Kidney epithelial cell (primary cell): Measurements from ENCODE around the gene C10orf105. TPM values are rescaled to one million over a fixed set of nuclear protein-coding genes. Genes with fewer than 3 reads are reported as not detected.
A peak's percentile ranks its signal among the peaks of the same experiment; 100 is the strongest.

Experiments
- DNase-seq: peaks from one replicate; pipeline ENCODE4 v3.0.0-alpha.2; 2010; ENCODE audit warnings: low read depth
- H3K27me3 ChIP-seq: 2 replicates; pipeline ENCODE4 v1.6.0; 2011; ENCODE audit warnings: low read length; ENCODE audit not compliant: control insufficient read depth, insufficient read depth
- H3K36me3 ChIP-seq: 2 replicates; pipeline ENCODE4 v1.5.1; 2011; ENCODE audit warnings: low read length; ENCODE audit not compliant: control insufficient read depth, insufficient read depth
- H3K4me3 ChIP-seq: 2 replicates; pipeline ENCODE4 v1.5.1; 2011; ENCODE audit warnings: low read depth, mild to moderate bottlenecking, control low read depth, low read length
- CTCF ChIP-seq: IDR thresholded peaks from 2 replicates; pipeline ENCODE4 v1.5.1; 2011; ENCODE audit warnings: mild to moderate bottlenecking, moderate library complexity, low read length, control low read depth, inconsistent platforms; ENCODE audit not compliant: insufficient read depth, poor library complexity, severe bottlenecking
- total RNA-seq: library from RNA; depleted of rRNA; stranded (reverse); fragments of >200 nt; gene quantifications from 2 replicates; pipeline ENCODE4 v1.2.3, GENCODE V29; 2015

The C10orf105 gene
- total RNA-seq, 1 donor from 2014 or later = not detected

GRCh38 chr10:71677261-71677660 lies 42.3 kb downstream of the C10orf105 start:
- Histone ChIP-seq H3K27me3 (peaks cover 10% of the 10 kb centered on the region), H3K4me3 (no peak overlapping the region), H3K36me3 (no peaks in the 10 kb centered on the region)
- no peak for TF ChIP-seq CTCF
- no peak for DNase-seq

DNA sequence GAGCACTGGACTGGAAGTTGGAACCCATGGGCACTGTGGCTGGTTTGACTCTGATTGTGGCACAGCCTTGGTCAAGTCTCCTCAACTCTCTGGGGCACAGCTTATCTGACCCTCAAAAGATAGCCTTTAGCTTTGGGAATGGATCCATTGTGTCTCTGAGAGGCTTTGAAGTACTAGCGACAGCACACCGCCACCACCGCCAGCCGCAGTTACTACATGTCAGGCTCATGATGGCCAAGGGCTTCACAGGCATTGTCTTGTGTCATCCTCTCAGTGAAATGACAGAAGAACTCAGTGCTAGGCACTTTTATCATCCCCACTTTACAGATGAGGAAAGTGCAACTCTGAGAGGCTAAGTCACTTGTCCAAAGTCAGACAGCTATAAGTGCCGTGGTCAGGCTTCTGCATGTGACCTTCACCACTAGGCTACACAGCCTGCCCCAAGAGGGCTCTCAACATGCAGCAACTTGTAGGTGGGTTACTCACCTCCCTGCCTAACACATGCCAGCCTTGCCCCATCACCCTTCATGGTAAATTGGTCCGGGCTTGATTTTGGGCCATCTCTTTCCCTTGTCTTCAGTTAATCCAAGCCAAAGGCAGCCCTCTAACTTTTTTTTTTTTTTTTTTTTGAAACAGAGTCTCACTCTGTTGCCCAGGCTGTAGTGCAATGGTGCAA lies 44.1 kb downstream of the C10orf105 start:
- Histone ChIP-seq H3K4me3 (no peak overlapping the region), H3K36me3 (no peaks in the 10 kb centered on the region), H3K27me3 (peaks cover 10% of the 10 kb centered on the region)
- TF ChIP-seq CTCF = no peak
- no peak for DNase-seq

GRCh38 chr10:71671994-71672946 lies 47.3 kb downstream of the C10orf105 start:
- H3K27me3 ChIP-seq = peaks cover 16% of the 10 kb centered on the region
- H3K36me3 ChIP-seq = no peaks in the 10 kb centered on the region
- H3K4me3 ChIP-seq = no peak overlapping the region
- TF ChIP-seq CTCF = no peak
- DNase-seq = no peak

DNA sequence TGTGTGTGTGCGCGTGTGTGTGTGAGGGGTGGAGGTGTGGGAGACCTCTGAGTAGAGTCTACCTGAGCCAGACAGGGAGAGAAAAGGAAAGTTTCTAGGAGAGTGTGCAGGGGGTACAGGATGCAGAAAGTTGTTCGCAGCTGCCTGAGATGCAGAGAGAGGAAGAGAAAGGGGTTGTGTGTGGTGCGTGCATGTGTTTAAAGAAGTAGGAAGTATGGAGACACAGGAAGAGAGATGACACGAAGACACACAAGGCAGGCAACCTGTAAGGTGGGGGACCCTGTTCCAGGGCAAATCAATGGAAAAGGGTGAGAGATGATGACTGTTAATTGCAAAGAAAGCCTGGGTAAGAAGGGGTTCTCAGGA lies 52.2 kb downstream of the C10orf105 start:
- no peak overlapping the region for H3K4me3 ChIP-seq
- no peaks in the 10 kb centered on the region for H3K36me3 ChIP-seq
- no peak for TF ChIP-seq CTCF
- peaks cover 22% of the 10 kb centered on the region for H3K27me3 ChIP-seq
- DNase-seq = no peak

GRCh38 chr10:71666639-71667386 lies 52.8 kb downstream of the C10orf105 start:
- no peak for TF ChIP-seq CTCF
- H3K36me3 ChIP-seq = no peaks in the 10 kb centered on the region
- DNase-seq = peak; percentile 7
- peaks cover 22% of the 10 kb centered on the region for H3K27me3 ChIP-seq
- no peak overlapping the region for H3K4me3 ChIP-seq
